Thymus (tissue), 11 donors: Measurements from ENCODE around the gene FAM168A. TPM values are rescaled to one million over a fixed set of nuclear protein-coding genes. Genes with fewer than 3 reads are reported as not detected.

Experiments
- DNase-seq, 9 donors: peaks; one replicate each; pipeline ENCODE4 v3.0.0-alpha.2; 2013; ENCODE audit warnings: low spot score in 9 of 9, low read depth in 6 of 9, missing footprints in 1 of 9
- H3K27ac ChIP-seq, 2 donors: one replicate each; pipeline ENCODE4 v1.5.1; 2013; ENCODE audit warnings: control low read depth in 1 of 2, low read depth in 1 of 2, low read length in 1 of 2, mild to moderate bottlenecking in 1 of 2, moderate library complexity in 1 of 2
- H3K27me3 ChIP-seq, 2 donors: one replicate each; pipeline ENCODE4 v1.5.1; 2013; ENCODE audit warnings: low read length in 1 of 2; ENCODE audit not compliant: control insufficient read depth in 2 of 2, insufficient read depth in 1 of 2
- H3K36me3 ChIP-seq, 2 donors: one replicate each; pipeline ENCODE4 v1.5.1; 2013; ENCODE audit warnings: low read length in 1 of 2, mild to moderate bottlenecking in 1 of 2, moderate library complexity in 1 of 2; ENCODE audit not compliant: control insufficient read depth in 2 of 2, insufficient read depth in 2 of 2
- H3K4me1 ChIP-seq, 2 donors: one replicate each; pipeline ENCODE4 v1.5.1; 2013; ENCODE audit warnings: low read length in 2 of 2; ENCODE audit not compliant: control insufficient read depth in 2 of 2, insufficient read depth in 2 of 2
- H3K4me3 ChIP-seq, 2 donors: one replicate each; pipeline ENCODE4 v1.5.1; 2013; ENCODE audit warnings: low read length in 2 of 2, control low read depth in 1 of 2, mild to moderate bottlenecking in 1 of 2
- H3K9me3 ChIP-seq, 2 donors: one replicate each; pipeline ENCODE4 v1.5.1; 2013; ENCODE audit warnings: low read length in 1 of 2, mild to moderate bottlenecking in 1 of 2; ENCODE audit not compliant: control insufficient read depth in 2 of 2, insufficient read depth in 1 of 2
- WGBS: extraction: QIAGEN DNeasy Blood & Tissue Kit; methylation state at CpG from one replicate; pipeline ENCODE4 v1.1.7; 2013; 5-methylcytosine and 5-hydroxymethylcytosine counted together
- polyA plus RNA-seq: library from polyadenylated mRNA; stranded (reverse); fragments of 200-250 nt; gene quantifications from one replicate; pipeline ENCODE4 v1.2.3, GENCODE V29; 2013
- total RNA-seq: library from RNA; stranded (reverse); fragments of 120-200 nt; gene quantifications from one replicate; pipeline ENCODE4 v1.2.4, GENCODE V29; 2013
- donor health status: healthy.

FAM168A gene
- total and polyA plus RNA-seq, 2 donors: 6.8 to 9.7 TPM

- no peaks in the 10 kb centered on the region for H3K36me3 ChIP-seq
- no peaks in the 10 kb centered on the region for H3K27me3 ChIP-seq
- no peaks in the 10 kb centered on the region for H3K9me3 ChIP-seq
- no peak overlapping the region for H3K27ac ChIP-seq
- H3K4me3 ChIP-seq: no peak overlapping the region
- 96% methylated on average over 11 of the region's 11 CpGs for WGBS
- H3K4me1 ChIP-seq: no peaks in the 10 kb centered on the region
- DNase-seq: no peak
Measured at GRCh38 chr11:73359341-73359740, 238.6 kb downstream of the FAM168A start.

GRCh38 chr11:73358071-73358470, 239.8 kb downstream of the FAM168A start:
- Histone ChIP-seq H3K9me3 (no peaks in the 10 kb centered on the region), H3K4me1 (no peaks in the 10 kb centered on the region), H3K4me3 (no peak overlapping the region), H3K27me3 (no peaks in the 10 kb centered on the region), H3K27ac (no peak overlapping the region), H3K36me3 (no peaks in the 10 kb centered on the region)
- WGBS: 95% methylated on average over 5 of the region's 5 CpGs
- no peak for DNase-seq

GRCh38 chr11:73356979-73357860, 240.7 kb downstream of the FAM168A start:
- H3K4me1 ChIP-seq: no peaks in the 10 kb centered on the region
- H3K9me3 ChIP-seq: no peaks in the 10 kb centered on the region
- no peak for DNase-seq
- H3K36me3 ChIP-seq: no peaks in the 10 kb centered on the region
- no peak overlapping the region for H3K4me3 ChIP-seq
- 98% methylated on average over 22 of the region's 22 CpGs for WGBS
- H3K27ac ChIP-seq: no peak overlapping the region
- no peaks in the 10 kb centered on the region for H3K27me3 ChIP-seq

- H3K36me3 ChIP-seq: no peaks in the 10 kb centered on the region
- DNase-seq: no peak
- no peaks in the 10 kb centered on the region for H3K4me1 ChIP-seq
- no peaks in the 10 kb centered on the region for H3K9me3 ChIP-seq
- no peaks in the 10 kb centered on the region for H3K27me3 ChIP-seq
- H3K4me3 ChIP-seq: no peak overlapping the region
- WGBS: over 99% methylated on average over 4 of the region's 4 CpGs
- H3K27ac ChIP-seq: no peak overlapping the region
Measured at GRCh38 chr11:73355109-73355508, 242.8 kb downstream of the FAM168A start.

GRCh38 chr11:73353422-73353821, 244.5 kb downstream of the FAM168A start:
- no peak overlapping the region for H3K4me3 ChIP-seq
- no peak for DNase-seq
- no peaks in the 10 kb centered on the region for H3K27me3 ChIP-seq
- H3K4me1 ChIP-seq: no peaks in the 10 kb centered on the region
- WGBS: 53% methylated on average over 4 of the region's 4 CpGs
- H3K27ac ChIP-seq: no peak overlapping the region
- H3K9me3 ChIP-seq: no peaks in the 10 kb centered on the region
- no peaks in the 10 kb centered on the region for H3K36me3 ChIP-seq

GRCh38 chr11:73350908-73351636, 246.8 kb downstream of the FAM168A start:
- H3K4me3 ChIP-seq: no peak overlapping the region
- H3K4me1 ChIP-seq: no peaks in the 10 kb centered on the region
- no peaks in the 10 kb centered on the region for H3K36me3 ChIP-seq
- peak in 8 of 9 donors; percentile 22 to 66 (median 46) for DNase-seq
- no peak overlapping the region for H3K27ac ChIP-seq
- WGBS: 39% methylated on average over 16 of the region's 16 CpGs
- H3K9me3 ChIP-seq: no peaks in the 10 kb centered on the region
- H3K27me3 ChIP-seq: no peaks in the 10 kb centered on the region

Other genes with a start within 250 kb of the FAM168A start
- gene RELT, start 221.7 kb downstream of the FAM168A start, total RNA-seq: 10.4 TPM
- gene RELT, start 221.7 kb downstream of the FAM168A start, polyA plus RNA-seq: 9.9 TPM
- gene PLEKHB1, start 48.5 kb upstream of the FAM168A start, total RNA-seq: 4.7 TPM
- 6.1 TPM for gene PLEKHB1, start 48.5 kb upstream of the FAM168A start, polyA plus RNA-seq
- gene RAB6A, start 163.0 kb upstream of the FAM168A start, total RNA-seq: 48.9 TPM
- 64.4 TPM for gene RAB6A, start 163.0 kb upstream of the FAM168A start, polyA plus RNA-seq
- gene MRPL48, start 189.8 kb upstream of the FAM168A start, total RNA-seq: 66.6 TPM
- gene MRPL48, start 189.8 kb upstream of the FAM168A start, polyA plus RNA-seq: 43.7 TPM